NCI-H2227 (cell line): ENCODE data around the gene SMS.

ENCODE experiments used
- DNase-seq: peaks from one replicate; lab custom pipeline; 2025; ENCODE audit not compliant: unreplicated experiment; lab: John Stamatoyannopoulos, UW

The SMS gene

DNA sequence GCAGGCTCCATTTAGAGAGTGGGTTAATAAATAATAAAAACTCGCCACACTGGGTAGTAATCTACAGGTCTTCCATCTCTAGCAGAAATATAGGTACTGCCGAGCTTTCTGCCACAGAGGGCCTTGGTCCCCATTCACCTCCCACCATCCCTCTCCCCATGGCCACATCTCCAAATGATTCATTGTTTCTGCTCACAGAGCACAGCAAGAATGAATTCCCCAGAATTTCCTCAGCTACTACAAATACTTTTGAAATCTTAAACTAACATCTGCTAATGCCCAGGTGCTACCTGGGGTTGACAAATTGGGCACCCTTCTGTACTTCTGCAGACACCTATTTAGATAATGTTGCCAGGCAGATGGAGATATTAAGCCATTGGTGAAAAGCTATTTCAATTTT lies 96.7 kb downstream of the SMS start:
- no peak for DNase-seq

GRCh38 chrX:22037911-22038537 lies 97.5 kb downstream of the SMS start:
- DNase-seq: no peak

DNA sequence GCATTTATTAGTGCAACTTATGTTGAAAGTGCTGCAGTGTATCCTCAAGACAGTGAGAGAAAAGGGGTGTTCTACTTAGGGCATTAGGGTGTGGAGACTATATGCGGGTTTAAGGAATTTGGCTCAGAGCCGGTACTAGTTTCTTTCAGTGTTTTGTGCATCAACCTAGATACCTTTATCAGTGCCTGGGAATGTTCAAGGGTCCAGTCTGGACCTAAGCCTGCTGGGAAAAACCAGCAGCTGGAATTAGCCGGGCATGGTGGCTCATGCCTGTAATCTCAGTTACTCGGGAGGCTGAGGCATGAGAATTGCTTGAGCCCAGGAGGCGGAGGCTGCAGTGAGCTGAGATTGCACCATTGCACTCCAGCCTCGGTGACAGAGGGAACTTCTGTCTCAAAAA lies 99.0 kb downstream of the SMS start:
- DNase-seq: no peak

DNA sequence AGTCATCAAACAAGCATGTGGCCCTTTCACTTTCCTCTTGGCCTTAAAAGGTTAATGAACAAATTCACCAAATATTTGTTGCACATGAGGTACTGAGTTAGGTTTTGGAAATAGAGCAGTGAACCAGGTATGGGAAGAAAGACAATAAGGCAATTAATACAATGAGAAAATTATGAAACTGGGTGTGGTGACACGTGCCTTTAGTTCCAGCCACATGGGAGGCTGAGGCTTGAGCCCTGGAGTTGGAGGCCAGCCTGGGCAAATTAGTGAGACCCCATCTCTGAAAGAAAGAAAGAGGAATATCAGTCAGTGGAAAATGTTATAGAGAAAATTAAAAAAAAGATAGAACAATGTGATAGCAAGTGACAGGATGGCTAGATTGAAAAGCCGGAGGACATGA lies 99.7 kb downstream of the SMS start:
- no peak for DNase-seq

- DNase-seq: no peak
These were observed 101.5 kb downstream of the SMS start for GRCh38 chrX:22041907-22042530.

DNA sequence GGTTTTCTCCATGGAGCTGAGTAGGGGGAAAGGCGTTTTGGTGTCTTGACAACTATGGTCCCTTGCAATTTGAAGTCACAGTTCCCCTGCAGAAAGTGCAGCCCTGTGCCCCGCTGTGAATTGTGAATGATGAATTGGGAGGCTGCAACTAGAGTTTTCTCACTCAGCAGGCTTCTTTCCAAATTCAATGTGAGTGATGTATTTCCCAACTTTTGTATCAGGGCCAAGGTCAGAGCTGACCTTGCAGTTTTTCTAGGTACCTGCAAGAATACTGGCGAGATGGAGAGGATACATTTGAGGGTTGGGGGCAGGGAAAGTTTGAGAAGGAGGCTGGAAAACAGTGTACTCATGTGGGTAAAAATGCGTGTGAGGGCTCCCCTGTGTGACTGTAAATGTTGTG lies 103.4 kb downstream of the SMS start:
- no peak for DNase-seq
